Upper lobe of left lung (tissue), 4 donors: ENCODE data around the gene UBASH3B.

Experiments
- EP300 ChIP-seq, 4 donors: sonication (generic); formaldehyde crosslinking; IDR thresholded peaks; one replicate each; pipeline ENCODE4 v1.5.1; 2017; ENCODE audit warnings: antibody characterized with exemption in 4 of 4, control low read depth in 2 of 4
- POLR2A ChIP-seq, 4 donors: fragments of 450-650 bp; IDR thresholded peaks; one replicate each; pipeline ENCODE4 v1.5.1; 2016 to 2017; ENCODE audit warnings: antibody characterized with exemption in 4 of 4, mild to moderate bottlenecking in 2 of 4
- POLR2AphosphoS5 ChIP-seq, 2 donors: sonication (generic); formaldehyde crosslinking; IDR thresholded peaks; one replicate each; pipeline ENCODE4 v1.5.1; 2017; ENCODE audit warnings: antibody characterized with exemption in 2 of 2
- TF ChIP-seq, protein P1 (sequence below), 6 experiments: fragments of 450-650 bp in 4 of 6; fragments of 200-600 bp in 2 of 6; sonication (generic) in 2 of 6; IDR thresholded peaks; one replicate each; pipeline ENCODE4 v1.5.1; 2016 to 2019; ENCODE audit warnings: antibody characterized with exemption in 6 of 6

DNA sequence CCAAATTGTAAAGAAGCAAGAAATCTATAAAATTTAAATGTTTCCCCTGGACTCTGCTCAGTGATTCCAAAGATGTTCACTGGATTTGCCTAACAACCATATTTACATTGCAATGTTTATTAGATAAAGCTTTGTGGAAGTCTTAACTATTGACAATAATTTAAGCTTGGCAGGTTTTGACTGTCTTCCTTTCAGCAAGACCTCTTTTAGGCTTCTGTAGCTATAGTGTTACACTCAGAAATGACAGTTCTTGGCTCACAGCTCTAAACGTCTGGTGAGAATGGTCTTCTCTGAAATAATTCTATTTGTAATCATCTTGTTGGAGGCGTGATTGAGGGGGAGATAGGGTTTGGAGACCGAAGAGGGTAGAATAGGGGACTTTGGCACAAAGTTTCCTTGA, 138.0 kb downstream of the UBASH3B start:
- TF ChIP-seq, protein P1, sequence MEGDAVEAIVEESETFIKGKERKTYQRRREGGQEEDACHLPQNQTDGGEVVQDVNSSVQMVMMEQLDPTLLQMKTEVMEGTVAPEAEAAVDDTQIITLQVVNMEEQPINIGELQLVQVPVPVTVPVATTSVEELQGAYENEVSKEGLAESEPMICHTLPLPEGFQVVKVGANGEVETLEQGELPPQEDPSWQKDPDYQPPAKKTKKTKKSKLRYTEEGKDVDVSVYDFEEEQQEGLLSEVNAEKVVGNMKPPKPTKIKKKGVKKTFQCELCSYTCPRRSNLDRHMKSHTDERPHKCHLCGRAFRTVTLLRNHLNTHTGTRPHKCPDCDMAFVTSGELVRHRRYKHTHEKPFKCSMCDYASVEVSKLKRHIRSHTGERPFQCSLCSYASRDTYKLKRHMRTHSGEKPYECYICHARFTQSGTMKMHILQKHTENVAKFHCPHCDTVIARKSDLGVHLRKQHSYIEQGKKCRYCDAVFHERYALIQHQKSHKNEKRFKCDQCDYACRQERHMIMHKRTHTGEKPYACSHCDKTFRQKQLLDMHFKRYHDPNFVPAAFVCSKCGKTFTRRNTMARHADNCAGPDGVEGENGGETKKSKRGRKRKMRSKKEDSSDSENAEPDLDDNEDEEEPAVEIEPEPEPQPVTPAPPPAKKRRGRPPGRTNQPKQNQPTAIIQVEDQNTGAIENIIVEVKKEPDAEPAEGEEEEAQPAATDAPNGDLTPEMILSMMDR (IDR thresholded peaks at IDR 0.05) = no peak
- TF ChIP-seq POLR2A (IDR thresholded peaks at IDR 0.05) (no peak), POLR2AphosphoS5 (IDR thresholded peaks at IDR 0.05) (no peak), EP300 (IDR thresholded peaks at IDR 0.05) (no peak)
